GM12878 (cell line): Measurements from ENCODE around the gene ARHGEF11. TPM values are rescaled to one million over a fixed set of nuclear protein-coding genes. Genes with fewer than 3 reads are reported as not detected.

Source experiments
- BCL11A ChIP-seq: IDR thresholded peaks from 2 replicates; pipeline ENCODE4 v1.6.1; 2011; ENCODE audit warnings: low read depth, low read length
- BMI1 ChIP-seq: fragments of 450-650 bp; IDR thresholded peaks from 2 replicates; pipeline ENCODE4 v1.6.1; 2016; ENCODE audit warnings: mild to moderate bottlenecking, moderate library complexity, borderline replicate concordance
- NFIC ChIP-seq: IDR thresholded peaks from 2 replicates; pipeline ENCODE4 v1.6.1; 2012; ENCODE audit warnings: low read depth, mild to moderate bottlenecking, inconsistent platforms, low read length, moderate library complexity
- RCOR1 ChIP-seq: conservative IDR thresholded peaks from 2 replicates; pipeline ENCODE4 v1.6.1; 2012; ENCODE audit warnings: low read depth, low read length, improper control_type of control experiment
- REST ChIP-seq: IDR thresholded peaks from 2 replicates; pipeline ENCODE4 v1.6.1; 2012; ENCODE audit warnings: mild to moderate bottlenecking, low read depth, low read length
- TCF12 ChIP-seq: IDR thresholded peaks from 2 replicates; pipeline ENCODE4 v1.6.1; 2011; ENCODE audit warnings: low read depth, mild to moderate bottlenecking, low read length
- TCF3 ChIP-seq: IDR thresholded peaks from 2 replicates; pipeline ENCODE4 v1.6.1; 2012; ENCODE audit warnings: low read depth, mild to moderate bottlenecking, low read length, borderline replicate concordance; ENCODE audit not compliant: insufficient read depth
- USF1 ChIP-seq: IDR thresholded peaks from 2 replicates; pipeline ENCODE4 v1.6.1; 2011; ENCODE audit warnings: borderline replicate concordance, low read depth, mild to moderate bottlenecking, moderate library complexity, mixed read lengths, low read length; ENCODE audit not compliant: insufficient read depth; ENCODE audit errors: extremely low read length
- polyA plus RNA-seq, 11 experiments: library from polyadenylated mRNA; depleted of rRNA in 4 of 11; unstranded in 6 of 11; stranded (reverse) in 5 of 11; fragments of >200 nt; fragmentation: Nextera tagmentation in 4 of 11; fragmentation: Illumina TruSeq in 1 of 11; extraction: Ambion mirVana in 4 of 11; extraction: Trizol in 1 of 11; gene quantifications; 1 replicate in 1 of 11; 2 replicates in 10 of 11; pipeline versions ENCODE4 v1.2.1 to v1.2.3, GENCODE V29; 2011 to 2016; ENCODE audit warnings: inconsistent platforms in 2 of 11, missing spikeins in 2 of 11, low read depth in 1 of 11
- total RNA-seq, 4 experiments: library from RNA; depleted of rRNA in 3 of 4; stranded (reverse); fragments of >200 nt in 3 of 4; fragmentation: Illumina TruSeq in 1 of 4; extraction: Trizol in 1 of 4; gene quantifications; 2 replicates each; pipeline versions ENCODE4 v1.2.1 to v1.2.3, GENCODE V29; 2013 to 2021

Gene ARHGEF11
- total and polyA plus RNA-seq, 10 of the 15 experiments (the other 5 are each of a cell fraction or from before 2014, with no cell fraction given), result 0.05 to 12.7 (median 1.8) TPM

GRCh38 chr1:156897078-156897825 lies 148.3 kb downstream of the ARHGEF11 start (continued):
- TF ChIP-seq BMI1 (no peak), RCOR1 (no peak), TCF12 (no peak), NFIC (no peak), BCL11A (no peak), TCF3 (no peak), REST (no peak), USF1 (no peak)
